Kidney tubule cell (primary cell): ENCODE results near the gene ARHGEF25.
"Not testable (repeated sequence)": the region's sequence is repeated elsewhere in the genome, so short reads cannot be mapped to it uniquely, and the experiment has no call there.

Experiments used
- DNase-seq: peaks from one replicate; pipeline ENCODE4 v3.0.0-alpha.2; 2018; ENCODE audit warnings: low spot score

ARHGEF25 gene

DNA sequence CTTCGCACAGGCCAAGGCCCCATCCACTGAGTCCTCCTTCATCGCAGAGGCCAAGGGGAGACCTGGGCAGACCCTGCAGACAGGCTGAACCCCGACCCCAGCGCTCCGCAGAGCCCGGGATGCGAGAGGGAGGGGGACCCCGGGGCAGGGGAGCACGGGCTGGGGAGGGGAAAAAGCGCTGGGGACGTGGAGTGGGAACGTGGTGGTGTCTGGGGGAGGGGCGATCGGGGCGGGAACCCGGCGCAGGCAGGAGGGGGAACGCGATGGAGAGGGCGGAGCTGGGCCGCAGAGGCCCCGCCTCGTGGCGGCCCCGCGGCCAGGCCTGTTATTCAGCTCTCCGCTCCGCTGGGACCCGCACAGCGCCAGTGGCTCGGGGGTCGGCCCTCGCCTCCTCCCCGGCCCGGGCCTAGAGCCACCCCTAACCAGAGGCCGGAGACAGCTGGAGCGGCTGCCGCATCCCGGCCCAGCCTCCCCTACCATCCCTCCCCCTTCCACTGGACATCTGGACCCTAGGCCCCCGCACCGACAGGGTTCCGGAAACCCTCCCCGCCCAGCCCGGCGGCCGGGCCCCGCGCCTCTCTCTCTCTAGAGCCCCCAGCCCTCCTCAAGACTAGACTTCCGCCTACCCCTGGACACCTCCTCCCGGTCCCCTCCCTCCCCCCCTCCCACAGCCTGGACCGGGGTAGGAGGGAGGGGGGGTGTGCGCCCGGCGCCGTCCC, at the start of gene ARHGEF25:
TSS of gene ARHGEF25 (plus strand) at position 328 of the 719 bp plus-strand sequence. CDS start 460 bp downstream, outside the sequence.
- no peak for DNase-seq

DNA sequence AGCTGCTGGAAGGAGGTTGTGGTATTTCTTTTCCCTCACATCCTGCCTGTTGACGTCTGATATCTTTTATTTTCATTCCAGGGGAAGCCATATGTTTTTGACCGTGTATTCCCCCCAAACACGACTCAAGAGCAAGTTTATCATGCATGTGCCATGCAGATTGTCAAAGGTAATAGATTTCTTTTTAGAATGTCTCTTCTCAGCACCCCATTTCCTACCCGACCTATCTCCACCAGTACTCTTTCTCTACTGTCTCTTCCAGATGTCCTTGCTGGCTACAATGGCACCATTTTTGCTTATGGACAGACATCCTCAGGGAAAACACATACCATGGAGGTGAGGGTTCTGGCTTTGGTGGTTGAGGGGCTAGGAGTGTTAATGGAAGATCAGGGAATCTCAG, 47.9 kb upstream of the ARHGEF25 start:
- no peak for DNase-seq

DNA sequence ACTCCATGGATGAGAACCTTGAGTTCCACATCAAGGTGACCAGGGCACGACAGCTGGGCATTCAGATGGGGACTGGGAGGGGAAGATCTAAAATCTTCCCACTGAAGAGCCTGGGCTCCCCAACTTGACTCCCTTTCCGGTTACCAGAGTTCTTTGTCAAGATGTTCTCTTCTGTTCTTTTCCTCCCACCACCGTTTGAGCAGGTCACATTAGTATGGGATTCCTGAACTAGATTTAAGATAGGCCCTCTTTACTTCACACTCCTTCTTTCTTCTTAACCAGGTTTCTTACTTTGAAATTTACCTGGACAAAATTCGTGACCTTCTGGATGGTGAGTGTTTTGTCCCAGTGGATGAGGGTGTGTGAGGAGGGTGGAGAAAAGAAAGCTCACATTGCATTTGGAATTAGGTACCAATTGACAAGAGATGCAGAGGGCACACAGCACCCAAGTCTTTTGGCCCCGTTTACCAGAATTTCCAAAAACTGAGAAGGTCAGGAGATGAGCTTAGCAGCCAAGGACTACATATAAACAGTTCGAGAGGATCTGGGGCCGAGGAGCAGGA, 47.0 kb upstream of the ARHGEF25 start:
- DNase-seq = no peak

DNA sequence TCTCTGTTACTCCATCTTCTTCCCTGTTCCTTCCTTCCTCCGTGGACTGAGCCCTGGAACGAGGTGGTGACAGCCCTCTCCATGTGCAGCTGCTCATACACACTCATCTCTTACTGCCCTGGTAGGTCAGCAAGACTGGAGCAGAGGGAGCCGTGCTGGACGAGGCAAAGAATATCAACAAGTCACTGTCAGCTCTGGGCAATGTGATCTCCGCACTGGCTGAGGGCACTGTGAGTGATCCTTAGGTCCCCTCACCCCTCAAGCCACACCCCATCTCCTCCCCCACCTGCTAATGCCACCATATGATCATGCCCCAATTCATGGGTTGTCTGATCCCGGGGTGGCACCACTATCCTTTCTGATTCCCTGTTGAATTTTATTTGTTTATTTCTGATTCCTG, 42.4 kb upstream of the ARHGEF25 start:
- DNase-seq = no peak

DNA sequence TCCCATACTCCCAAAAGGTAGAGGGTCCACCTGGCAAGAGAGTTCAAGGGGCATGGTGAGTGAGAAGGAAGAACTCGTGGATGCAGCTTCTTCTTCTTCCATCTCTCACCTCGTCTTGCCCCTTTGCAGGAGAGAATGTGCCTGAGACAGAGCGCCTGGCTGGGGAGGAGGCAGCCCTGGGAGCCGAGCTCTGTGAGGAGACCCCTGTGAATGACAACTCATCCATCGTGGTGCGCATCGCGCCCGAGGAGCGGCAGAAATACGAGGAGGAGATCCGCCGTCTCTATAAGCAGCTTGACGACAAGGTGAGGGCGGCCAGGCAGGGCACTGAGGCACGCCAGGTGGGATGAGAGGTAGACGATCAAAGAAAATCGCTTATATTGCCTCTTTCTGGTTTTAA, 41.4 kb upstream of the ARHGEF25 start:
- DNase-seq = no peak

DNA sequence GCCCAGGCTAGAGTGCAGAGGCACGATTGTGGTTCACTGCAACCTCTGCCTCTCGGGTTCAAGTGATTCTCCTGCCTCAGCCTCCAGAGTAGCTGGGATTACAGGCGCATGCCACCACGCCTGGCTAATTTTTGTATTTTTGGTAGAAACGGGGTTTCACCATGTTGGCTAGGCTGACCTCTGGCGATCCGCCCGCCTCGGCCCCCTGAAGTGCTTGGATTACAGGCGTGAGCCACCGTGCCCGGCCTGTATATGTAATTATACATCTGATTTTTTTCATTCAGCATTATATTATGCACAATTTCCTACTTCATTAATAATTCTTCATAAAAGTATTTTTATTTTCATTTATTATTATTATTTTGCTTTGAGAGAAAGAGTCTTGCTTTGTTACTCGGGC, 40.8 kb upstream of the ARHGEF25 start:
- not testable (repeated sequence) for DNase-seq

DNA sequence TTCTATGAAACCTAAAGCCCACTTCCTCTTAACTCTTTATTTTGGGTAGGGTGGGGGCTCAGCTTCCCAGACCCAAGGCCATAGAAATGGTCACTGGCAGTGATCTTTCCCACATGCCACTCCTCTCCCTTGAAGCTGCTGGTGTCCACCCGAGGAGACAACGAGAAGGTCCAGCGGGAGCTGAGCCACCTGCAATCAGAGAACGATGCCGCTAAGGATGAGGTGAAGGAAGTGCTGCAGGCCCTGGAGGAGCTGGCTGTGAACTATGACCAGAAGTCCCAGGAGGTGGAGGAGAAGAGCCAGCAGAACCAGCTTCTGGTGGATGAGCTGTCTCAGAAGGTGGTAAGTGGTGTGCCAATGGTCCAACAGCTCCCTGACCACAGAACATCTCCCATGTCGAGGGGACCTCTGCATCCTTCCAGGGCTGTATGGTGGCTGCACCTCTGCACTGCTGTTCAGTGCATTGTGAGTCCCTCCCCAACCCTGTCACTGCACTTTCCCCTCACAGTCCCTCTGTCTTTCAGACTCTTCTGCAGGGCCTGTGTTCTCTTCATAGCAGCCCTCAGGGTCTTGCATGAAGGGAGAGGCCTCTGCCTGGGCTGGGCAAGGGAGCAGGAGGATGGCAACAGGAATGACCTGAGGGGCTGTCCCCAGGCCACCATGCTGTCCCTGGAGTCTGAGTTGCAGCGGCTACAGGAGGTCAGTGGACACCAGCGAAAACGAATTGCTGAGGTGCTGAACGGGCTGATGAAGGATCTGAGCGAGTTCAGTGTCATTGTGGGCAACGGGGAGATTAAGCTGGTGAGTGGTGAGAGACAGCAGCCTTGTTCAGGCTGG, 39.1 kb upstream of the ARHGEF25 start:
- DNase-seq = no peak

DNA sequence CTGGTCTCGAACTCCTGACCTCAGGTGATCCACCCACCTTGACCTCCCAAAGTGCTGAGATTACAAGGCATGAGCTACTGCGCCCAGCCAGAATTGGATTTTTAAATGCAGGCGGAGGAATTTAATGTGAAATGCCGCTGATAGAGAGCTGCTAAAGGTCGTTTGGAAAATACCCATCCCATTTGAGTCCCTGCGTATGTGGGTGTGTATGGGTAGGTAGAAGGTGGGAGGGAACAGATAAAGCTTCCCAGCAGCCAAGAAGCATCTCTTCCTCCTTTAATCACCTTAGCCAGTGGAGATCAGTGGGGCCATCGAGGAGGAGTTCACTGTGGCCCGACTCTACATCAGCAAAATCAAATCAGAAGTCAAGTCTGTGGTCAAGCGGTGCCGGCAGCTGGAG, 36.4 kb upstream of the ARHGEF25 start:
- no peak for DNase-seq

DNA sequence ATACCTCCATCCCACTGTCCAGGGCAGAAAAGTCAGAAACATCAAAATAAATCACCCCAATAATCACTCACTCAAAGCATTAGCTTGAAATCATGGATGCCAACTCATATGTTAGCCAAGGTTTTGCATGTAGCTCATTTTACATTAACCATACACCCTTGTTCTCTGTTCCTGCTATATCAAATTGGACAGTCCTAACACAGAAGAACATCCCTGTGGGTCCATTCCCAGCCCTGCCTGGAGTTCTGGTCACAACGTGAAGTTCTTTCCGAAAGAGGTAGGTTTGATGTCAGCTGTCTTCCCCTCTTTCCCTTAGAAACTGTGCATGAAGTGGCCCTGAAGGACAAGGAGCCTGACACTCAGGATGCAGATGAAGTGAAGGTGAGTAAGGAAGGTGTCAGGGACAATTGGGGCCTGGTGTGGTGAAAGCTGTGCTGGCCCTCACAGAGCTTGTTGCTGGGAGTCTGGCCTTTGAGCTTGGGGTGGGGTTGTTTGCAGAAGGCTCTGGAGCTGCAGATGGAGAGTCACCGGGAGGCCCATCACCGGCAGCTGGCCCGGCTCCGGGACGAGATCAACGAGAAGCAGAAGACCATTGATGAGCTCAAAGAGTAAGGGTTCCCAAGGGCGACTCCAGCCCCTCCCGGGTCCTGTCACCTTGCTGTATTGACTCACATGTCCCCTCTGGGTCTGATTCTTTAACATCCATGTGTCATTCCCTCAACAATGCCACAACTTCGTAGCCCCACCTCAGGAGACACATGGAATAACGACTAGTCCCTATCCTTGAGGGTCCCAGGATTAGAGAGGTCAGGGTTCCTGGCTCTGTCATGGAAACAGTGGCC, 35.2 kb upstream of the ARHGEF25 start:
- no peak for DNase-seq

DNA sequence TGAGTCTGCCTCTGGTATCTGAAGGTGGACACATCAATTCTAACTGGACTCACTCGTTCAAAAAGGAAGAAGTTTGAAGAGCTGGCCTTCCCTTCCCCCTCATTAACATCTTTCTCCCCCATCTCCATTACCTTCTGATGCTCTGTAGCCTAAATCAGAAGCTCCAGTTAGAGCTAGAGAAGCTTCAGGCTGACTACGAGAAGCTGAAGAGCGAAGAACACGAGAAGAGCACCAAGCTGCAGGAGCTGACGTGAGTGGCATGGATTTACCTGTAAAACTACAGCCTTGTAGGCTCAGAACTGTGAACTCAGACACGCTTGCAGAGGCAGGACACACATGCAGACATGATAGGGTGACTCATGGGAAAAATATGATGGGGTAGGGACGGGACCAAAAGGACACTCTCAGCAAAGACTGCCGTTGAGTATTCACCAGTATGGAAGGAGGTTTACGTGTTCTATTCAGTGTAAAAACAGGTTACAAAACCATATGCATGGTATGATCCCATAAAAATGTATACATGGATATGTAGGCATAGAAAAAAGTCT, 34.5 kb upstream of the ARHGEF25 start:
- no peak for DNase-seq

DNA sequence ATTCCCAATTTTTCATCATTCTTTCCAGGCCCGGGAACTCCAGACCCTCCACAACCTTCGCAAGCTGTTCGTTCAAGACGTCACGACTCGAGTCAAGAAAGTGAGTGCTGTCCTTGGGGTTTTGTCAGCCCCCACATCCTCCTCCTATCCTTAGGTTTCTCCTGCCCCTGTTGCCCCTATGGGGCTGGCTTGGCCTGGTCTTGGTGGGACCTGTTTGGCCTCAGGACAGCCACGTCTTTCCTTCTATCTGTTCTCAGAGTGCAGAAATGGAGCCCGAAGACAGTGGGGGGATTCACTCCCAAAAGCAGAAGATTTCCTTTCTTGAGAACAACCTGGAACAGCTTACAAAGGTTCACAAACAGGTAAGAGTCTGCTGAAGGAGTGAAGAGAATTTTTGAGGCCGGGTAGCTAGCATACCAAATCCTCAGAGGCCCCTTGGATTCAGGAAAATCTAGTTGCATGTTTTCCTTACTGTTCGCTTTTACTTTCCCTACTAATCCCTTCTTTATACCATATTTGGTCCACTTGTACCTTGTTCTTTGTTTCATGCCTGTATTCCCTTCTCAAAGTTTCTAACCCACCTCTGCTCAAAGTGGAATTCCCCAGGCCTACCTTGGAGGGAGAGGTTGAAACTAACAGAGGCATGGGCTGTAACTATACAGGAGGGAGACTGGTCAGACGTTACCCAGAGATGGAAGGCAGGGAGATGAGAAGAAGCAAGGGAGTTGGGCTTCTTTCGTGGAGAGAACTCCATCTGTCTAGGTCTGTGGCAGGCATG, 33.1 kb upstream of the ARHGEF25 start:
- DNase-seq = no peak

DNA sequence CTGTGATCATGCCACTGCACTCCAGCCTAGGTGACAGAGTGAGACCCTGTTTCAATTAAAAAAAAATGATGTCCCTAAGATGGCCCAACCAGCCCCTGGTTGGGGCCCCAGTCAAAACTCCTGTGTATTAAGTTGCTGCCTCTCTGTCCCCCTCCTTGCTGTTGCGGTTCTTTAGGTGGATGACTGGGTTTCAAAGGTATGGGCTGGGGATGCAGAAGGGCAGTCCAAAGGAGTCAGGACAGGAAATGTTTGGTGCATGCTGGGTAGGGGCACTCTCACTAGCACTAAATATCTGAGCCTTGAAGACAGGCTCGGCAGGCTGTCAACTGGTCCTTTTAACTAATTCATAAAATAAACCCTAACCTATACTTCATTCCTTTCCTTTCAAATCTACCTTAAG, 32.2 kb upstream of the ARHGEF25 start:
- DNase-seq = no peak

DNA sequence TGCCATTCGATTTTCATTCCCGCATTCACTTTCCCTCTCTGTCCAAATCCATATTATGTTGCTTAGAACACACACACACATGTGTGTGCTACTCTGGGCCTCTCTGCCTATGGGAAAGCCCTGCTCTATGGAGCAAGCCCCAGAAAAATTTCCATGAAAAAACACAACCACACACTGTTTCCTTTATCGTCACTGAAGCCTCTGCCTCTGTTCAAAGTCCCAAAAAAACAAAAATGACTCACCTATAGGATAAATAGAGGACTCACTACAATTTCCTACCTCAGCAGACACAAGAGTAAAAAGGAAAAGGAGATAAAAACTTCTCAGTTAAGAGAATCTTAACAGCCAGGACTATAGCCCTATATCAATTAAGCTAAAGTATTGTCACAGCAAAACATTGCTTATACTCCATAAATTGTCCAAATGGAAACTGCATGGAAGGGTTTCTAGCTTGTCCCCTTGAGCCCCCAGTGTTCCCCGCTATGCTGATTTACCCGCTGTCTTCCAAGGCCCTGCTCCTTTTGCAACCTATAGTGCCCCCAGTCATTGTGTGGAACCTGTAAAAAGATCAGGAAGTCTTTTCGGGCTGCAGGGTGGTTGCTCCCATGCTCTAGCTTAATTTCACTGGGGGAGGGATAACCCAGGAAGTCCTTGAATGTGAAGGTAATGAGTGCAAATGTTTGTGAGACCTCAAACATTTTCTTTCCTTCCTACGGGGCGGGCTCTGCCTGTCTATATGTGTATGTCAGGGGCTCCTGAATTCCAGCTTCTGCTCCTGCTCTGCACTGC, 31.4 kb upstream of the ARHGEF25 start:
- no peak for DNase-seq

DNA sequence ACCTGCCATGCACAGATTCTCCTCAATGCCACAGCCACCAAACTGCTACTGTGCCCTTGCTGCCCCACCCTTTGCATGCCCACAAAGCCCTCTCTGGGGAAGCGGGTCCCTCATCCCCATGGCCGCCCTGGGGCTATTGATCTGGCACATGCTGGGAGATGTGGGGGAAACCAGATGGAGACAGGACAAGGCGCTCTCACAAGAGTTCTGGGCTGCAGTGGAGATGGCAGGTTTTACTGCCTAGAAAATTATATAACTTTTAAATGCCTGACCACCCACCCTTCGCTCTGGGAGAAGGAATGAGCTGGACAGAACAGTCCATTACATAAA, 30.8 kb upstream of the ARHGEF25 start:
- no peak for DNase-seq

DNA sequence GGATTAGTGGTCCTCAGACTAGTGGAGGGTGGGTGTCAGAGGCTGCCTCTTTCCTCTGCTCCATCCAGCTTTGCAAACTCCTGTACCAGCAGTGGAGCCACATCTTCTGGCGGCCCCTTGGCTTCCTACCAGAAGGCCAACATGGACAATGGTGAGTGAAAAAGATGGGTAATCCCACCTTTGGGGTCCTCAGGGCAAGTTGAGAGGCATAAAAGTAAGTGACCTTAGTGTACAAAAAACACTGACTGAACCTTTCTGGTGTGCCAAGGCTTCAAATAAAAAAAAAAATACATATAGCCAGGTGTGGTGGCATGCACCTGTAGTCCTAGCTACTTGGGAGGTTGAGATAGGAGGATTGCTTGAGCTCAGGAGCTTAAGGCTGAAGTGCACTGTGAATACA, 29.4 kb upstream of the ARHGEF25 start:
- no peak for DNase-seq

DNA sequence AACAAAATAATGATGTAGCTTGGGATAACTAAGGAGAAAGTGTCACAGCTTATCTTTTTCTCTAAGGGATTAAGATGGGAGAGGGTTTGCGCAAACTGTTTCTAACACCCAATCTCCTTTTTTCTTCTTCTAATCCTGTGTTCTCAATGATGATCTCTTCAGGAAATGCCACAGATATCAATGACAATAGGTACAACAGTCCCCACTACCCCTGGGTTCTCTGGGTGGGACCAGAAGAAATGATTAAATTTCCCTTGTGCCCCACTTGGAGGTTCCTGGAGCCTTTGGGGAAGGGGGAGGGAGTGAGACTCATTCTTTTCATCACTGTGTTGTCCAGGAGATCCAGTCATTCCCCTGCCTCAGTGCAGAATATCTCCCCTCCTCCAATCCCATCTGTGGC, 28.8 kb upstream of the ARHGEF25 start:
- DNase-seq = no peak

DNA sequence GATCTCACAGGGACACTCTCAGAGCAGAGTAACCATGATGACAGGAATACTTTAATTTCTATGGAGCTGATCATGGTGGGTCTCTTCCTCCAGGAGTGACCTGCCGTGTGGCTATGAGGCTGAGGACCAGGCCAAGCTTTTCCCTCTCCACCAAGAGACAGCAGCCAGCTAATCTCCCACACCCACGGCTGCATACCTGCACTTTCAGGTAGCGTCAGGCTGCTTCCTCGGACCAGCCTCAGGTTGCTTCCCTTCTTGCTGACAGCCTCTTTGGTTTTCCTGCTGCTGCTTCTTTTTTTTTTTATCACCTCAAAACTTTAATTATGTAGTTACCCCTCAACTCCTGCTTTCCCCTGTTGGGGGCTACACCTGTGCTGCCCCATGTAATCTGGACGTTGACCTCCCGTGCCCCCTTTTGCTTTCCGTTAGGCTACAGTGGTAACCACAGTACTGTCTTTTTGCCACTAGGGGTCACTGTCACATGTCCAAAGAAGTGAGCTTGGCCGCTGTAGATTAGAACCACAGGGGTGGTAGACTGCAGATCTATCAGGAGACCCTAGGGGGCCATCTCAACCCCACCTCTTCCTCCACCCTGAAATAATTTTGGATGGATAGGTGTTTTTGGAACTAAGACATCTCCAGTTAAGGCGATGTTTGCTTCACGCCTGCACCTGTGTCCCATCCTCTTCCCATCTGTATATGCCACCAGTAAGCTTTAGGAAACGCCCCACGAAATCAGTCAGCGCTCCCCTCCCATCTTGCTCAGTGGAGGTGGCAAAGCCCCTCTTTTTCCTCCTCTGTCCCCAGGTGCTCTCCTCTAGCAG, 28.0 kb upstream of the ARHGEF25 start:
- DNase-seq = peak; percentile 79

DNA sequence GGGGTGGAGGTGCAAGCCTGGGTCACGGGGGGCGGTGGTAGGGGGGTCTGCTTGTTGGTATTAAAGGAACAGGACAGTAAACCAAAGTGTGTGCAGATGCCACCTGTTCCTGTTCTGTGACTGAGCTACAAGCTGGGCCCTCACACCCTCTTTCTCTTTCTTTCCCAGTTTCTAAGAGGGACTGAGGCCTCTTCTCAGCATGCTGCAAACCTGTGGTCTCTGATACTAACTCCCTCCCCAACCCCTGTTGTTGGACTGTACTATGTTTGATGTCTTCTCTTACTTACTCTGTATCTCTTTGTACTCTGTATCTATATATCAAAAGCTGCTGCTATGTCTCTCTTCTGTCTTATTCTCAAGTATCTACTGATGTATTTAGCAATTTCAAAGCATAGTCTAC, 27.2 kb upstream of the ARHGEF25 start:
- no peak for DNase-seq

DNA sequence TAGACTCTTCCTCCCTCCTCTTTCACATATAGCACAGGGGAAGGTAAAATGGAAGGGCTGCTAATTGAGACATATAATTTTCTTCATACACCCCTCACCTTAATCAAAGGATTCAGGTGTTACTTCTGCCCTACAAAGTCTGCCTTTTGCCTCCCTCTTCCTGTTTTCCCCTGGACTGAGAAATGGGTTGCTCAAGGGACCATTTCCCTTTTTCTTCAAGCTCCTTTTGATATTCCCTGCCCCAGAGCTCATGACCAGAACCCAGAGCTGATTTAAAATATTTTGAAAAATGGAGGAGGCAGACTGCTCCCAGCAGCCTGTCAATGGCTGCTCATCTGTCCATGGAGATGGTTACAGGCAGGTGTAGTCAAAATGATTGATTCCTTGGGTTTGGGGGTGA, 26.5 kb upstream of the ARHGEF25 start:
- no peak for DNase-seq

DNA sequence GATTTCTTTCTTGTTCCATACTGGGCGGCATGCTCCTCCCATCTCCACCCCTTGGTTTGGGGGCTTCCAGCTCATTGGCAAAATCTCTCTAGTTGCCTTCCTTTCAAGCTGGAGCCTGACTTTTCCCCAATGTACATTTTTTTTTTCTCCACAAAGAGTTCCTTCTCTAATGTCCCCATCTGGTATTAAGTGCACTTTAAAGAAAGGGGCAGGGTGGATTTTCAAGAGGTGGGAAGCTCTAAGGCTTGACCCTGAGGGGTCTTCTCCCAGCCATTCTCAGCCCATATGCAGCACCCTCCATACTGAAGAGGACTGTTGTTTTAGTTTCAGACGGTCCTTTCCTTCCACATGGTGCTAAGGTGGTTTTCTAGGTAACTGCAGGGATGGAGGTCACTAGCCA, 26.1 kb upstream of the ARHGEF25 start:
- DNase-seq = no peak
